Heart left ventricle (tissue), 16 donors: ENCODE results near the gene ARHGEF26. TPM values are rescaled to one million over a fixed set of nuclear protein-coding genes. Genes with fewer than 3 reads are reported as not detected.

Experiments
- ATAC-seq, 4 donors: fragments of 200-7000 bp; cut with Tn5 transposase; one replicate each; pipeline ENCODE4 v1.9.1; 2020 to 2022; ENCODE audit warnings: moderate library complexity in 4 of 4, mild to moderate bottlenecking in 3 of 4, moderate number of reproducible peaks in 1 of 4
- DNase-seq, 5 donors: peaks; one replicate each; pipeline ENCODE4 v3.0.0-alpha.2; 2020
- H3K27ac ChIP-seq, 12 donors: fragments of 200-600 bp; sonication (generic) in 4 of 12; one replicate each; pipeline versions ENCODE4 v1.5.0 to v1.8.0; 2016 to 2022; ENCODE audit warnings: mild to moderate bottlenecking in 2 of 12
- H3K27me3 ChIP-seq, 9 donors: fragments of 200-600 bp; sonication (generic) in 2 of 9; one replicate each; pipeline versions ENCODE4 v1.5.1 to v1.8.0; 2016 to 2022; ENCODE audit warnings: mild to moderate bottlenecking in 3 of 9
- H3K36me3 ChIP-seq, 9 donors: fragments of 200-600 bp; sonication (generic) in 2 of 9; one replicate each; pipeline versions ENCODE4 v1.5.0 to v1.8.0; 2018 to 2022; ENCODE audit warnings: mild to moderate bottlenecking in 2 of 9
- H3K4me1 ChIP-seq, 12 donors: fragments of 200-600 bp; sonication (generic) in 4 of 12; one replicate each; pipeline versions ENCODE4 v1.5.0 to v1.8.0; 2016 to 2022; ENCODE audit warnings: mild to moderate bottlenecking in 3 of 12
- H3K4me3 ChIP-seq, 12 donors: fragments of 200-600 bp; sonication (generic) in 4 of 12; one replicate each; pipeline versions ENCODE4 v1.5.0 to v1.8.0; 2017 to 2022; ENCODE audit warnings: mild to moderate bottlenecking in 9 of 12, moderate library complexity in 4 of 12
- H3K9me3 ChIP-seq, 12 donors: fragments of 200-600 bp; sonication (generic) in 4 of 12; one replicate each; pipeline versions ENCODE4 v1.5.0 to v1.8.0; 2016 to 2022; ENCODE audit warnings: mild to moderate bottlenecking in 1 of 12
- POLR2A ChIP-seq, 2 donors: fragments of 450-650 bp; IDR thresholded peaks; one replicate each; pipeline ENCODE4 v1.6.1; 2017; ENCODE audit warnings: antibody characterized with exemption in 2 of 2, mild to moderate bottlenecking in 2 of 2, moderate library complexity in 2 of 2
- WGBS, 4 donors: extraction: QIAGEN DNeasy Blood & Tissue Kit in 2 of 4; methylation state at CpG; one replicate each; pipeline versions ENCODE4 v1.1.5 to v1.1.7; 2013 to 2018; 5-methylcytosine and 5-hydroxymethylcytosine counted together
- intact Hi-C, 10 donors: fragments of 100-400 bp; cut with DNase I; formaldehyde crosslinking; loops; one replicate each; pipeline versions ENCODE4 v1.11.1 to v1.14.2; 2022
- polyA plus RNA-seq, 2 donors: library from polyadenylated mRNA; stranded (reverse); fragments of 200-250 nt; gene quantifications; one replicate each; pipeline ENCODE4 v1.2.3, GENCODE V29; 2013
- total RNA-seq, 9 donors: library from RNA; depleted of rRNA in 2 of 9; stranded (reverse); fragments of >200 nt in 2 of 9; fragmentation: NEBNext Ultra II Directional in 3 of 9; extraction: Animal tissue kit (Norgen Biotek cat#: 25700) in 3 of 9; gene quantifications; one replicate each; pipeline versions ENCODE4 v1.1.0 to v1.2.4, GENCODE V29; 2016 to 2023
- TF ChIP-seq, protein P1 (sequence below), 12 donors: fragments of 200-600 bp; sonication (generic) in 4 of 12; IDR thresholded peaks; one replicate each; pipeline versions ENCODE4 v1.5.0 to v1.8.0; 2018 to 2022; ENCODE audit warnings: antibody characterized with exemption in 12 of 12, mild to moderate bottlenecking in 5 of 12
- donor health status: ischemic (EF 13 %, LVEDD 7.1; RV severe dilation, severe dysfunction).
- donor health status: healthy with polysubstance abuse.
- donor health status: DM: no; HTN: yes; CAD: no.
- donor health status: DM: no; HTN: no; CAD: no.
- donor health status: ischemic (EF 25% LVEDD 6.9; RV normal size, moderate dysfunction).
- donor health status: ischemic (EF 25% LVEDD 5.7; RV mildly dilated, moderate dysfunction).
- donor health status: healthy.
- donor health status: DM: yes; HTN: yes; CAD: no.
- donor health status: ischemic (EF 35%, LVEDD 5.7; RV mildly dilated, moderate dysfunction).
- donor health status: nonischemic (EF 11% LVEDD 7.7; RV severe dilation, severe dysfunction).
- donor health status: DM: yes; HTN: yes; CAD: no.
- donor health status: PGD.
- donor health status: ischemic (EF 29% LVEDD 5.4; RV normal size, mild dysfunction).
- donor health status: nonischemic (EF 23%, LVEDD 6.1; RV moderate dilation, normal function).

Gene ARHGEF26
- total and polyA plus RNA-seq, 11 donors: 0.68 to 2.3 (median 1.3) TPM

DNA sequence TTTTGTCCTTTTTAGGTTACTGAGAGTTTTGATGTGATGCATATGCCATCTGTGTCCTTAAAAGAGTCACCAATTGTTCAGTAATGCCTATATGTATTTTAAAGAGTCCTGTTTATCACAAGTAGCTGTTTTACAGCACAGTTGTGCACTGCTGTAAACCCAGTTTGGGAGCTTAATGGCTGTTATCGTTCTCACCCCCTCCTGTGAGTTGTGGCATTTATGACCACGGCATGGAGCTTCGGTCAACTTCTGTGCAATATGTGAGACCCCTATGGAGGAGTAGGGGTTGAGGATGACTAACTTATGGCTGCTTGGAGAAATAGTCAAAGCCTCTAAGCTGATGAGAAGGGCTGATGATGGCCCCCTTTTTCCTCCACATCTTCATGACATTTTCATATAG, 67.2 kb downstream of the ARHGEF26 start:
- TF ChIP-seq POLR2A (IDR thresholded peaks at IDR 0.05): no peak
- TF ChIP-seq, protein P1, sequence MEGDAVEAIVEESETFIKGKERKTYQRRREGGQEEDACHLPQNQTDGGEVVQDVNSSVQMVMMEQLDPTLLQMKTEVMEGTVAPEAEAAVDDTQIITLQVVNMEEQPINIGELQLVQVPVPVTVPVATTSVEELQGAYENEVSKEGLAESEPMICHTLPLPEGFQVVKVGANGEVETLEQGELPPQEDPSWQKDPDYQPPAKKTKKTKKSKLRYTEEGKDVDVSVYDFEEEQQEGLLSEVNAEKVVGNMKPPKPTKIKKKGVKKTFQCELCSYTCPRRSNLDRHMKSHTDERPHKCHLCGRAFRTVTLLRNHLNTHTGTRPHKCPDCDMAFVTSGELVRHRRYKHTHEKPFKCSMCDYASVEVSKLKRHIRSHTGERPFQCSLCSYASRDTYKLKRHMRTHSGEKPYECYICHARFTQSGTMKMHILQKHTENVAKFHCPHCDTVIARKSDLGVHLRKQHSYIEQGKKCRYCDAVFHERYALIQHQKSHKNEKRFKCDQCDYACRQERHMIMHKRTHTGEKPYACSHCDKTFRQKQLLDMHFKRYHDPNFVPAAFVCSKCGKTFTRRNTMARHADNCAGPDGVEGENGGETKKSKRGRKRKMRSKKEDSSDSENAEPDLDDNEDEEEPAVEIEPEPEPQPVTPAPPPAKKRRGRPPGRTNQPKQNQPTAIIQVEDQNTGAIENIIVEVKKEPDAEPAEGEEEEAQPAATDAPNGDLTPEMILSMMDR (IDR thresholded peaks at IDR 0.05): no peak
- ATAC-seq (no peak), DNase-seq (no peak)
- intact Hi-C loops: no loop called here
- Histone ChIP-seq H3K27ac (no peak overlapping the region), H3K4me1 (no peaks in the 10 kb centered on the region), H3K27me3 (no peaks in the 10 kb centered on the region), H3K4me3 (no peak overlapping the region), H3K36me3 (peaks cover 0 to 7% (median 0%) of the 10 kb centered on the region in 9 donors), H3K9me3 (no peaks in the 10 kb centered on the region)
- WGBS, 4 donors: 78 to 95% (median 84%) methylated on average over 3 of the region's 3 CpGs

DNA sequence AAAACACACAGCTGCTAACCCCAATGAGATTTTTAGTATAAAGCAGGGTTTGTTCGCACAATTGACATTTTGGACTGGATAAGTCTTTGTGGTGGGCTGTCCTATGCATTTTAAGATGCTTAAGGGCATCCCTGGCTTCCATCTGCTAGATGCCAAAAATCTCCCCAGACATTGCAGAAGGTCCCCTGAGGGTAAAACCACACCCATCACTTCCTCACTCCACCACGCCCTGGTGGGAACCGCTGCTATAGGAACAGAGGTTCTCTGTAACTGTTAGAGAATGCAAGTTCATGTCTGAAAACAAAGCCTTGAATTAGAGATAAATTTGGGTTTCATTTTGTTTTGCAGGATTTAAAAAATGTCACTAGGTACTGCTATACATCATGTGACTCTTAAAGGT, 67.7 kb downstream of the ARHGEF26 start:
- intact Hi-C loops: no loop called here
- H3K4me1 ChIP-seq: no peaks in the 10 kb centered on the region
- TF ChIP-seq, protein P1 (IDR thresholded peaks at IDR 0.05): no peak
- no peak for TF ChIP-seq POLR2A (IDR thresholded peaks at IDR 0.05)
- peaks cover 0 to 7% (median 0%) of the 10 kb centered on the region in 9 donors for H3K36me3 ChIP-seq
- ATAC-seq (no peak), DNase-seq (no peak)
- H3K9me3 ChIP-seq: no peaks in the 10 kb centered on the region
- 59 to 74% (median 66%) methylated on average over 3 of the region's 3 CpGs for WGBS, 4 donors
- no peaks in the 10 kb centered on the region for H3K27me3 ChIP-seq
- no peak overlapping the region for H3K27ac ChIP-seq
- no peak overlapping the region for H3K4me3 ChIP-seq

DNA sequence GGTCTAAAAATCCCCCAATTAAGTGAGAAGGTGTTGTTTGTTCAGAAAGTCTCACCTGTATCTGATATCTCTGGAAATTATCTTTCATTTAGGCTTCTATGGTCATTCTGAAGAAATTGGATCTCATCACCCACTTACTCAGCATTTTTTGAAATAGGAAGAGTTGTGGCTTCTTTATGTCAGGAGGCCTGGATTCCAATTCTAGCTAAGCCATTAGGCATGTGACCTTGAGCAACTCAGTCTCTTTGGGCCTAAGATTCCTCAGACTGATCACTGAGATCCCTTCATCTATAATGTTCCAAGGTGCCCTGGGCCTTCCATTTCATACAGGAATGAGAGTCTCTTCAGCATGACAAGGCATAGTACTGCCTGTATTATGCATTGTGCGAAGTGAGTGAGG, 70.3 kb downstream of the ARHGEF26 start:
- intact Hi-C loops: no loop called here
- Histone ChIP-seq H3K4me3 (no peak overlapping the region), H3K27ac (no peak overlapping the region), H3K4me1 (no peaks in the 10 kb centered on the region), H3K27me3 (no peaks in the 10 kb centered on the region), H3K9me3 (no peaks in the 10 kb centered on the region), H3K36me3 (peaks cover 0 to 21% (median 0%) of the 10 kb centered on the region in 9 donors)
- WGBS, 4 donors: 93 to 100% (median 97%) methylated on average over 1 of the region's 1 CpG
- TF ChIP-seq POLR2A (IDR thresholded peaks at IDR 0.05): no peak
- TF ChIP-seq, protein P1 (IDR thresholded peaks at IDR 0.05): no peak
- no peak for DNase-seq
- ATAC-seq: no peak

DNA sequence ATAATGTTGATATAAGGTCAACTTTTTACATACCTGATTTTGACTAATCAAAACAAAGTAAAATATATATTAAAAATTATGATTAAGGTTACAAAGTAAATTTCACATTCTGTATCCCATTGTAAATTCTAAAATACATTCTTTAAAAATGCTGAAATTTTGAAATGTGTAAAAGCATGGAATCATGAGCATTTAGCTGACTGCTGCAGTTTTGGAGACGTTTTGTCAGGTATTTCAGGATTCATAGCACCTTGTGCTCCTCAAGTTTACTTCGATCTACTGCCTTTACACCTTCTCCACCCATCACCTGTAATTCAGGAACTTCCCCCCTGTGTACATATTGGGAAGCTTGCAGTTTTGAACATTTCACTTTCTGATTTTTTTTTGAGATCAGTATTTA, 71.0 kb downstream of the ARHGEF26 start:
- WGBS, 4 donors: 94 to 98% (median 97%) methylated on average over 2 of the region's 2 CpGs
- peaks cover 0 to 21% (median 0%) of the 10 kb centered on the region in 9 donors for H3K36me3 ChIP-seq
- ATAC-seq: no peak
- TF ChIP-seq, protein P1 (IDR thresholded peaks at IDR 0.05): no peak
- no peak for TF ChIP-seq POLR2A (IDR thresholded peaks at IDR 0.05)
- H3K9me3 ChIP-seq: no peaks in the 10 kb centered on the region
- no peaks in the 10 kb centered on the region for H3K27me3 ChIP-seq
- no peak overlapping the region for H3K4me3 ChIP-seq
- DNase-seq: no peak
- intact Hi-C loops: no loop called here
- H3K4me1 ChIP-seq: no peaks in the 10 kb centered on the region
- H3K27ac ChIP-seq: no peak overlapping the region
